Neural progenitor cell (in vitro differentiated cells): Measurements from ENCODE around the gene KCNJ10.

Experiments
- CTCF ChIP-seq: fragments of 200-600 bp; sonication (generic); IDR thresholded peaks from 2 replicates; pipeline ENCODE4 v1.5.1; 2017; ENCODE audit warnings: antibody characterized with exemption, mild to moderate bottlenecking
- EZH2phosphoT487 ChIP-seq: fragments of 200-600 bp; sonication (generic); IDR thresholded peaks from 2 replicates; pipeline ENCODE4 v1.6.1; 2017; ENCODE audit warnings: antibody characterized with exemption

DNA sequence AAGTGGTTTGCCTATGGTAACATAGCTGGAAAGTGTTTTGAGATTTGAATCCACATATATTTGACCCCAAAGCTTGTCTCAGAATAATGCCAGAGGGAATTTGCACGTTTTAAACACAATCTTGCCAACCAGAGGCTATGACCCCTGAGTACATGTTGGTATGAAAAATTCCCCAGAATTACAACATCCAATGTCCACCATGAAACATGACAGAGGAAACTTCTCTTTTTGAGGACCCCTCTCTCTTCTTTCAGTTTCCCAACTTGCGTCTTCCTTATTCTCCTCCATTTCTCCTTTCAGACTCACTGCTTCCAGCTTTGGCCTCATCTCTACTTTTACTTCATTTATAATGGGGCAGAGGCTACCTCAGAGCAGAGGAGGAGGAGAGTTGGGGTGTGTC lies 5.9 kb upstream of the KCNJ10 start:
- TF ChIP-seq CTCF, result no peak
- no peak for TF ChIP-seq EZH2phosphoT487
